Liver (tissue), 9 donors: ENCODE measurements around the gene TBC1D14. TPM values are rescaled to one million over a fixed set of nuclear protein-coding genes. Genes with fewer than 3 reads are reported as not detected.

Source experiments
- DNase-seq: peaks from one replicate; pipeline ENCODE4 v3.0.0-alpha.2; 2017; ENCODE audit warnings: low spot score
- H3K27ac ChIP-seq, 2 donors: one replicate each; pipeline ENCODE4 v1.7.0; 2013; ENCODE audit warnings: inconsistent platforms in 2 of 2, low read length in 2 of 2, control low read depth in 1 of 2, low read depth in 1 of 2, mild to moderate bottlenecking in 1 of 2
- H3K27me3 ChIP-seq, 4 donors: one replicate each; pipeline versions ENCODE4 v1.6.1 to v1.7.0; 2013; ENCODE audit warnings: low read length in 3 of 4, inconsistent platforms in 1 of 4, mild to moderate bottlenecking in 1 of 4, moderate library complexity in 1 of 4; ENCODE audit not compliant: control insufficient read depth in 4 of 4, insufficient read depth in 4 of 4
- H3K36me3 ChIP-seq, 4 donors: one replicate each; pipeline versions ENCODE4 v1.6.1 to v1.7.0; 2013; ENCODE audit warnings: low read length in 3 of 4, mild to moderate bottlenecking in 3 of 4, low read depth in 1 of 4, moderate library complexity in 1 of 4; ENCODE audit not compliant: control insufficient read depth in 4 of 4, insufficient read depth in 3 of 4
- H3K4me1 ChIP-seq, 4 donors: one replicate each; pipeline versions ENCODE4 v1.6.1 to v1.7.0; 2013; ENCODE audit warnings: low read length in 3 of 4, mild to moderate bottlenecking in 3 of 4, moderate library complexity in 1 of 4; ENCODE audit not compliant: control insufficient read depth in 4 of 4, insufficient read depth in 4 of 4
- H3K4me3 ChIP-seq, 3 donors: one replicate each; pipeline versions ENCODE4 v1.6.1 to v1.7.0; 2013; ENCODE audit warnings: low read length in 3 of 3, control low read depth in 1 of 3, low read depth in 1 of 3, mild to moderate bottlenecking in 1 of 3
- H3K9ac ChIP-seq, 2 donors: one replicate each; pipeline ENCODE4 v1.7.0; 2013; ENCODE audit warnings: low read length in 2 of 2, mild to moderate bottlenecking in 2 of 2, moderate library complexity in 2 of 2, control low read depth in 1 of 2, low read depth in 1 of 2
- H3K9me3 ChIP-seq, 4 donors: one replicate each; pipeline versions ENCODE4 v1.6.1 to v1.7.0; 2013; ENCODE audit warnings: low read length in 3 of 4; ENCODE audit not compliant: control insufficient read depth in 4 of 4
- ATF3 ChIP-seq: IDR thresholded peaks from 2 replicates; pipeline ENCODE4 v1.6.1; 2016; ENCODE audit warnings: antibody characterized with exemption
- FOXA1 ChIP-seq: IDR thresholded peaks from 2 replicates; pipeline ENCODE4 v1.6.1; 2016; ENCODE audit warnings: antibody characterized with exemption
- FOXA2 ChIP-seq: IDR thresholded peaks from 2 replicates; pipeline ENCODE4 v1.6.1; 2016; ENCODE audit warnings: antibody characterized with exemption
- GABPA ChIP-seq, 2 donors: IDR thresholded peaks in 1 of 2; conservative IDR thresholded peaks in 1 of 2; 2 replicates each; pipeline ENCODE4 v1.6.1; 2016; ENCODE audit warnings: antibody characterized with exemption in 2 of 2, mild to moderate bottlenecking in 1 of 2, moderate library complexity in 1 of 2
- JUND ChIP-seq, 2 donors: IDR thresholded peaks; 2 replicates each; pipeline ENCODE4 v1.6.1; 2016; ENCODE audit warnings: antibody characterized with exemption in 2 of 2
- NR2F2 ChIP-seq: IDR thresholded peaks from 2 replicates; pipeline ENCODE4 v1.6.1; 2016; ENCODE audit warnings: antibody characterized with exemption
- RAD21 ChIP-seq, 2 donors: IDR thresholded peaks; 2 replicates each; pipeline ENCODE4 v1.6.1; 2016; ENCODE audit warnings: antibody characterized with exemption in 2 of 2, mild to moderate bottlenecking in 2 of 2
- TAF1 ChIP-seq: conservative IDR thresholded peaks from 2 replicates; pipeline ENCODE4 v1.6.1; 2016; ENCODE audit warnings: antibody characterized with exemption, mild to moderate bottlenecking
- ZBTB33 ChIP-seq: IDR thresholded peaks from 2 replicates; pipeline ENCODE4 v1.6.1; 2016; ENCODE audit warnings: antibody characterized with exemption
- WGBS: extraction: QIAGEN DNeasy Blood & Tissue Kit; methylation state at CpG from one replicate; pipeline ENCODE4 v1.1.7; 2013; 5-methylcytosine and 5-hydroxymethylcytosine counted together
- polyA plus RNA-seq, 2 donors: library from polyadenylated mRNA; stranded (reverse) in 1 of 2; unstranded in 1 of 2; fragments of 200-250 nt in 1 of 2; fragments of >200 nt in 1 of 2; fragmentation: Nextera tagmentation in 1 of 2; extraction: Ambion mirVana in 1 of 2; gene quantifications; one replicate each; pipeline versions ENCODE4 v1.2.1 to v1.2.3, GENCODE V29; 2013 to 2015
- total RNA-seq, 2 donors: library from RNA; depleted of rRNA; stranded (reverse); fragments of >200 nt; gene quantifications; one replicate each; pipeline ENCODE4 v1.2.3, GENCODE V29; 2014
- donor health status: healthy.
- donor health status: healthy.
- donor health status: healthy.
- donor health status: healthy.
- donor health status: healthy.

Gene TBC1D14
- total and polyA plus RNA-seq, 4 donors, result 10.0 to 45.2 (median 22.7) TPM

GRCh38 chr4:6901669-6902317 lies 7.8 kb upstream of the TBC1D14 start:
- Histone ChIP-seq H3K27me3 (no peaks in the 10 kb centered on the region), H3K4me1 (peaks cover 0 to 18% (median 11%) of the 10 kb centered on the region in 4 donors), H3K27ac (no peak overlapping the region), H3K36me3 (no peaks in the 10 kb centered on the region), H3K4me3 (no peak overlapping the region), H3K9me3 (no peaks in the 10 kb centered on the region), H3K9ac (no peak overlapping the region)
- 91% methylated on average over 24 of the region's 24 CpGs for WGBS
- DNase-seq, result no peak
- TF ChIP-seq TAF1 (no peak), FOXA2 (no peak), ATF3 (no peak), ZBTB33 (no peak), GABPA (IDR thresholded peaks at IDR 0.05 in 1 of 2, conservative IDR thresholded peaks at IDR 0.05 in 1 of 2) (no peak), FOXA1 (no peak), JUND (IDR thresholded peaks at IDR 0.05) (no peak), RAD21 (IDR thresholded peaks at IDR 0.05) (no peak), NR2F2 (no peak)

- peaks cover 3 to 20% (median 11%) of the 10 kb centered on the region in 4 donors for H3K4me1 ChIP-seq
- WGBS, result 91% methylated on average over 27 of the region's 27 CpGs
- H3K9ac ChIP-seq, result no peak overlapping the region
These were observed 7.1 kb upstream of the TBC1D14 start for GRCh38 chr4:6902318-6903042.

More at GRCh38 chr4:6902318-6903042, 7.1 kb upstream of the TBC1D14 start:
- TF ChIP-seq GABPA (IDR thresholded peaks at IDR 0.05 in 1 of 2, conservative IDR thresholded peaks at IDR 0.05 in 1 of 2) (no peak), FOXA2 (no peak), RAD21 (IDR thresholded peaks at IDR 0.05) (no peak), ZBTB33 (no peak)
- Histone ChIP-seq H3K27ac (no peak overlapping the region), H3K27me3 (no peaks in the 10 kb centered on the region), H3K36me3 (no peaks in the 10 kb centered on the region), H3K9me3 (no peaks in the 10 kb centered on the region), H3K4me3 (no peak overlapping the region)
- no peak for DNase-seq
